Activated CD8-positive, alpha-beta memory T cell treated with anti-CD3 and anti-CD28 coated beads for 36 hours (primary cell): ENCODE data around the gene RNPEPL1. TPM values are rescaled to one million over a fixed set of nuclear protein-coding genes. Genes with fewer than 3 reads are reported as not detected.

Source experiments
- CTCF ChIA-PET: fragments of 350-600 bp; sonication (Branson Sonifier 250); formaldehyde crosslinking; loops from one replicate; lab custom pipeline; 2021; ENCODE audit warnings: antibody characterized with exemption; lab: Charles Lee
- POLR2A ChIA-PET: fragments of 350-600 bp; sonication (Branson Sonifier 250); formaldehyde crosslinking; loops from one replicate; lab custom pipeline; 2021; ENCODE audit warnings: antibody characterized with exemption; lab: Charles Lee
- total RNA-seq, 2 experiments: library from RNA; stranded (reverse); gene quantifications; one replicate each; pipeline ENCODE4 v1.2.3, GENCODE V29; 2021

Gene RNPEPL1
- total RNA-seq, 2 experiments from 2014 or later: 50.8 to 51.7 TPM

DNA sequence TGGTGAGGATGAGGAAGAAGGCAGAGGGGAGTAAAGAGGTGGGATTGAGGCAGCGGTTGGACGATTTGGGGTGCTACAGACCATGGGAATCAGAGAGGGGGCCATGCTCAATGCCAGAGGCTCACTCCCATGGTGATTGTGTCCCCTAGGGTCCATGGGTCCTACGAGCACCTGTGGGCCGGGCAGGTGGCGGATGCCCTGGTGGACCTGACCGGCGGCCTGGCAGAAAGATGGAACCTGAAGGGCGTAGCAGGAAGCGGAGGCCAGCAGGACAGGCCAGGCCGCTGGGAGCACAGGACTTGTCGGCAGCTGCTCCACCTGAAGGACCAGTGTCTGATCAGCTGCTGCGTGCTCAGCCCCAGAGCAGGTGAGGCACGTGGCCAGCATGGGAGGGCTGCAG lies 23.5 kb downstream of the RNPEPL1 start:
- ChIA-PET CTCF (no interaction called here), POLR2A (no interaction called here)

DNA sequence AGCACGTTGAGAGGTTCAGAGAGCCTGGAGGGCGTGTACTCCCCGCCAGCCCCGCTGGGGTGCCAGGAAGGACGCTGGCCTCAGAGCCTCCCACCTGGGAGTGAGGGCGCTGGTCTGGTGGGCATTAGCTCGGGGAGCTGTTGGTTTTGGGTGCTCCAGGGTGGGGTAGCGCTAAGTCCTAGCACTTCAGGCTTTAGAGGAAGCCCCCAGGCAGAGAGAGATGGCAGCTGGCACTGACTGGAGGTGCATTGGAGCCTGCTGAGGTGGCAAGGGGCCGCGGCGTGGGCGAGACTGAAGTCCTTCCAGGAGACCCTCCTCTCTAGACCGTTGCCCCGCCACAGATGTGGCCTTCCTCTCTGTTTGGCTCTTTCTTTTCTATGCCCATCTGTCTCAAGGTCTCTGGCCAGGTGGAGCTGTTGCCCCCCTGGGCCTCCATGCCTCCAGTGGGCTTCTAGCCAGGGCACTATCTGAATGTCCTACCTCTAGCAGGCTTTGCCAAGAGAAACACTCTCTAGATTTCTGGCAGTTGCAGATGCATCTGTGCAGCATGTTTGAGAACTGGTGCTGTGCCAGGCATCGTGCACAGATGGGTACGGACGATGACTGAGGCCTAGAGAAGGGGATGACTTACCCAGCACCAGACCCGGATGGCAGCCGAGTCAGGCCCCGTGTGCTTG lies 24.9 kb downstream of the RNPEPL1 start:
- ChIA-PET POLR2A (no interaction called here), CTCF (interaction anchor here (0.5 to 1.5 kb wide), 2 partner anchors 14 to 28 kb away, joined by 3 read pairs; no protein-coding TSS in a partner anchor)

DNA sequence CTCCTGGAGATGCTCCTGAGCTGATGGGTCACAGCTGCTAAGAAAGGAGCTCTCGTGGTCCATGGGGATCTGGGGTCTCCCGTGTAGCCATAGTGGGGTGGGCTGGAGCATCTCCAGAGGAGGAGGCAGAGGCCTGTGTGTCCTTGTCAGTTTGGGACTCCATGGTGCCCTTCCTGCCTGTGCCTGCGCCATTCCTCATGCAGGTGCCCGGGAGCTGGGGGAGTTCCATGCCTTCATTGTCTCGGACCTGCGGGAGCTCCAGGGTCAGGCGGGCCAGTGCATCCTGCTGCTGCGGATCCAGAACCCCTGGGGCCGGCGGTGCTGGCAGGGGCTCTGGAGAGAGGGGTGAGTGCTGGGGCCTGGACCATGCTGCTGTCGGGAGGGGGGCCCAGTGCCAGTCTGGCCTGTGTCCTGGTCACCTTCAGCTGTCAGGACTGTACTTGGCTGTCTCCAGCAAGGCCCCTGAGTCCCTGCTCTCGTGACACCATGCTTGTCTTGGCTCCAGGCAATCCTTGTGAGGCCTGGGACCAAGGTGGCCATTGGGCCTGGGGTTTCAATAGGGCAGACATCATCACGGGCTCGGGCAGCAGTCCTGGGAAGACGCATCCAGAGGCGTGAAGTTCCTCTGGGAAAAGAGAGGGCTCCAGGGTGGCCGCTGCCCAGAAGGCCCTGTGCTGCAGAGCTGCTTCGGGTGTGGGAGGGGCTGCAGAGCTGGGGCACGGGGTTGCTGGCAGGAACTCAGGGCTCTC lies 25.6 kb downstream of the RNPEPL1 start:
- ChIA-PET CTCF (interaction anchor here (0.9 to 1.6 kb wide), 3 partner anchors 12 to 34 kb away, joined by 3 to 4 read pairs (median 3); no protein-coding TSS in a partner anchor), POLR2A (no interaction called here)

DNA sequence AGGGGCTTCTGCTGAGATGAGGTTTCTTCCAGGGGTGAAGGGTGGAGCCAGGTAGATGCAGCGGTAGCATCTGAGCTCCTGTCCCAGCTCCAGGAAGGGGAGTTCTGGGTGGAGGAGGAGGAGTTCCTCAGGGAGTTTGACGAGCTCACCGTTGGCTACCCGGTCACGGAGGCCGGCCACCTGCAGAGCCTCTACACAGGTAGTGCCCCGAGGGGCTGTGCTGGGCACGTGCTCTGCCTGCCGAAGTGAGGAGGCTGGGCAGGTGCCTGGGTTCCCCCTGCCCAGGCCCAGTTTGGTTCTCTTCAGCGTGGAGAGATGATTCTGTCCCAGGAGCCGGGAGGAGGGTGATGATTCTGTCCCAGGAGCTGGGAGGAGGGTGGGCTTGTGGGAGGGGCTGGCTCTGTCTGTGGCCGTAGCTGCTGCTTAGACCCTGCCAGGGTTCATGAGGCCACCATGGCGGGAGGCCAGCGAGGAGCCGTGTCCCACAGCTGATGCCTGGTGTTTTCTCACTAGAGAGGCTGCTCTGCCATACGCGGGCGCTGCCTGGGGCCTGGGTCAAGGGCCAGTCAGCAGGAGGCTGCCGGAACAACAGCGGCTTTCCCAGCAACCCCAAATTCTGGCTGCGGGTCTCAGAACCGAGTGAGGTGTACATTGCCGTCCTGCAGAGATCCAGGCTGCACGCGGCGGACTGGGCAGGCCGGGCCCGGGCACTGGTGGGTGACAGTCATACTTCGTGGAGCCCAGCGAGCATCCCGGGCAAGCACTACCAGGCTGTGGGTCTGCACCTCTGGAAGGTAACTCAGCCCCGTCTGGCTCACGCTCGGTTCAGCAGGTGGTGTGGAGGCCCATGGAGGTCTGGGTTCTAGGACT lies 26.5 kb downstream of the RNPEPL1 start:
- ChIA-PET CTCF (interaction anchor here (0.9 to 1.6 kb wide), 3 partner anchors 13 to 33 kb away, joined by 3 to 4 read pairs (median 3); no protein-coding TSS in a partner anchor), POLR2A (no interaction called here)

DNA sequence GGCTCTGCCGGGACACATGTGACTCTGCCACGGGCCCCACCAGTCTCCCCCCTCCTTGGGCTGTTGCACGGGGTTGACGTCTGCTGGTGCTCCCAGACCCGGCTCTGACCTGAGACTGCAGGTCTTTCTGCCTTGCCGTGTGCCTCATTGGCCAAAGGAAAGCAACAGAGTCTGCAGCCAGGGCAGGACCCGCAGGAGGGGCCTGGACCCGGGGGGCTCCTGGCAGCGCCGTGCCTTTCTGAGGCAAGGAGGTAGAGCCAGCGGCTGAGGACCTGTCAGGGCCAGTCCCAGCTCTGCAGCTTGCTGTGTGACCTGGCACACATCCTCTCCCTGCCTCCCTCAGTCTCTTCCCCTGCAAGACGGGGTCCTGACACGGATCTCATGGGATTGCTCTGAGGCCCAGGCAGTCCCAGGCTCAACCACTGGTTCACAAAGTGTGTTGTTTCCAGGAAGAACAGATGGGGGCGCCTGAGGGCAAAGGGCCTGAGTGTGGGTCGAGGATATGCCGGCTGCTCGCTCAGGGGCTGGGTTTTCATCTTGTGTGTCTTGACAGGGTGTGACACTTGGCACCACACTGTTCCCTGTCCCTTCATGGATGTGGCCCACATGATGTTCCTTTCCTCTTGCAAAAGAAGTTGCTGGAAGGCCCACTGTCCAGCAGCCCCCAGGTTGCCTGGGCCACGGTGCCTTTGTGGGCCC lies 27.2 kb downstream of the RNPEPL1 start:
- POLR2A ChIA-PET: no interaction called here
- CTCF ChIA-PET: interaction anchor here (1.6 kb wide), 1 partner anchor 32 kb away, joined by 4 read pairs; no protein-coding TSS in a partner anchor

DNA sequence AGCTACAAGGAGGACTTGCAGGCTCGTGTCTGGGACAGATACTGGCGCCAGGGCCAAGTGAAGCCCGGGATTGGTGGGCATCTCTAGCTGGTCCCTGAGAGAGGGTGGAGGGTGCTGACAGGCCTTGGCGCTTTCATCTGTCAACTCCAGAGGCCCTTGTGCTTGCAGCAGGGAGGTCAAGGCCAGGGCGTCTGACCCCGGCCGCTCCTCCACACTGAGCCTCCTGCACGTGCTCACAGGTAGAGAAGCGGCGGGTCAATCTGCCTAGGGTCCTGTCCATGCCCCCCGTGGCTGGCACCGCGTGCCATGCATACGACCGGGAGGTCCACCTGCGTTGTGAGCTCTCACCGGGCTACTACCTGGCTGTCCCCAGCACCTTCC lies 27.8 kb downstream of the RNPEPL1 start:
- ChIA-PET POLR2A (no interaction called here), CTCF (no interaction called here)

DNA sequence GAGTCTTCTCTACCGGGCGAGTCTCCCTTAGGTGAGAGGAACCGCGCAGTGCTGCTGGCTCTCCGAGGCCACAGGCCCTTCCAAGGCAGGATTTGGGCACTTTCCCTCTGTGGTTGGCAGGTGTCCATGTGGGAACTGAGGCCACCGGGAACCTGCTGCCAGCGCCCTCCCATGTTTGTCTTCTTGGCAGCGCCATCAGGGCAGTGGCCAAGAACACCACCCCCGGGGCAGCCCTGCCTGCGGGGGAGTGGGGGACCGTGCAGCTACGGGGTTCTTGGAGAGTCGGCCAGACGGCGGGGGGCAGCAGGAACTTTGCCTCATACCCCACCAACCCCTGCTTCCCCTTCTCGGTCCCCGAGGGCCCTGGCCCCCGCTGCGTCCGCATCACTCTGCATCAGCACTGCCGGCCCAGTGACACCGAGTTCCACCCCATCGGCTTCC lies 28.2 kb downstream of the RNPEPL1 start:
- POLR2A ChIA-PET: no interaction called here

DNA sequence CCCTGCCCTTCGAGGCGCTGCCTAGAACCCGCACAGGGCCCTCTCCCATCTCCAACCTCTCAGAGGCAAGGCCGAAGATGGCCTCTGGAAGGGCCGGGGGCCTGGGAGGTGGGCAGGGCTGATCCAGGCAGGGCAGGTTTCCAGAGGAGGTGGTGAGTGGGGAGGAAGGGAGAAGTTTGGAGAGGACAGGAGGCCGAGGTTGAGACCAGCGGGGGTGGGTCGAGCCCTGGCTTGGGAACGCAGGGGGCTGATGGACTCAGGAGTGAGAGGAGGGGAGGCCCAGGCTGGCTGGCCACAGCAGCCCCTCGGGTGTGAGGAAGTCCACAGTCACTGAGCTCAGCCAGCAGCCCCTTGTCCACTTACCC lies 28.8 kb downstream of the RNPEPL1 start:
- POLR2A ChIA-PET: no interaction called here
- CTCF ChIA-PET: no interaction called here

More for the DNA sequence above, 28.2 kb downstream of the RNPEPL1 start:
- CTCF ChIA-PET: no interaction called here

DNA sequence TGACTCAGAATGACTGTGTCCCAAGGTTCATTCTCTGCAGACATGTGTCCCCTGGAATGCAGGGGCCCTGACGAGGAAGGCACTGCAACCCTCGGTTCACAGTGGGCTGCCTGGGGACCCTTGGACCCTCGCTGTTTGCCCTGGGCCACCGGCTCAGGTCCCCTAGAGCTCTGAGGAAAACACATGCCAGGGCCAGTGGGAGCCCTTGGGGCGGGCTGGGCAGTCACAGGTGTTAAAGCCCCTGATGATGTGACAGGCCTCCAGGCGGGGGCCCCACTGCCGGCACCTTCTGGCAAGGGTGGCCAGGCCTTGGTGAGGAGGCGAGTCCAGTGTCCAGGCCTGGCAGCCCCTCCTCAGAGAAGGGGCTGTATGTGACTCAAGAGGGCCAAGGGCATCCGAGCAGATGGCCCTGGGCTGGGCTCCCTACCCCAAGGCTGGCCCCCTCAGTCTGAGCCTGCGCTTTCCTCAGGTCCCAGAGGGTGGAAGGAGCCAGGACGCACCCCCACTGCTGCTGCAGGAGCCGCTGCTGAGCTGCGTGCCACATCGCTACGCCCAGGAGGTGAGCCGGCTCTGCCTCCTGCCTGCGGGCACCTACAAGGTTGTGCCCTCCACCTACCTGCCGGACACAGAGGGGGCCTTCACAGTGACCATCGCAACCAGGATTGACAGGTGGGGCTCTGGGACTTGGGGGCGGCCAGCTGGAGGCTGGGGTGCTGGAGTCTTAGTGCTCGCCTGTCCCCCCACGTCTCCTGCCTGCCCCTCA lies 29.3 kb downstream of the RNPEPL1 start:
- CTCF ChIA-PET: no interaction called here
- POLR2A ChIA-PET: no interaction called here

DNA sequence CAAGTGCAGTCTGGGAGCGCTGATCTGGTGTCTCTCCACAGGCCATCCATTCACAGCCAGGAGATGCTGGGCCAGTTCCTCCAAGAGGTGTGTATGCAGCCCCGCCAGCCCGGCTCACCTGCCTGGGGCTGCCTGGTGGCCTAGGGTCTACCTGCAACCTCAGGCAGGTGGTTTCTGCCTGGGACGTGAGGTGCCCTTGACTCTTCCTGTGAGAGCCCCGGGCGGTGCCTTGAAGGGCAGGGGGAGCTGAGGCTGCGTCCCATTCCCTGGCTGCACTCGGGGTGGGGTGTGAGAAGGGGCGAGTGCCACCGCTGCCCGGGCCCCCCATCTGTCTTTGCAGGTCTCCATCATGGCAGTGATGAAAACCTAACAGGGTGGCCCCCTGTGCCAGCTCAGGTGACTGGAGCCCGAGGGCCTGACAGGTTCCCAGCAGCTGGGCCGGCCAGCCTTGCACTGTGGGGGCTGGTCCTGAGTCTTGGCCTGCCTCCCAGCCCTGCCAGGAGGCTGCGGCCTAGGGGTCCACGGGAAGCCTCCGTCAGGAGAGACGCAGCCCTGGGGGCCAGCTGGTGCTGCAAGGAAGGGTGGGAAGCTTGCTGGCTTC lies 30.1 kb downstream of the RNPEPL1 start:
- ChIA-PET CTCF (no interaction called here), POLR2A (no interaction called here)

DNA sequence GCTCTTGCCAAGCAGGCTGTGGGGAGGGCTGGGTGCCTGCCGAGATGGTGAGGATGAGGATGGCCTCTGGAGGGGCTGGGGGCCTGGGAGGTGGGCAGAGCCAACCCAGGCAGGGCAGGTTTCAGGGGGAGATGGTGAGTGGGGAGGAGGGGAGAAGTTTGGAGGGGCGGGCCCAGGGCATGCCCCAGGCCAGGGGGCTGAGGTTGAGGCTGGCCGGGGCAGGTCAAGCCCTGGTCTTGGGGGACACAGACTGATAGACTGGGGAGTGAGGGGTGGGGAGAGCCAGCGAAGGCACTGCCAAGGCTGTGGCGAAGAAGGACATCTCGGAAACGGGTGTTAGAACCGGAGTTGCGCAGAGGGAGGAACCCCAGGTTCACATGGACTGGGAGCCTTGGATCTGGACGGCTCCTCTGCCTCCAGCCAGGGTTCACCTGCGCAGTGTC lies 30.9 kb downstream of the RNPEPL1 start:
- ChIA-PET POLR2A (no interaction called here), CTCF (no interaction called here)

DNA sequence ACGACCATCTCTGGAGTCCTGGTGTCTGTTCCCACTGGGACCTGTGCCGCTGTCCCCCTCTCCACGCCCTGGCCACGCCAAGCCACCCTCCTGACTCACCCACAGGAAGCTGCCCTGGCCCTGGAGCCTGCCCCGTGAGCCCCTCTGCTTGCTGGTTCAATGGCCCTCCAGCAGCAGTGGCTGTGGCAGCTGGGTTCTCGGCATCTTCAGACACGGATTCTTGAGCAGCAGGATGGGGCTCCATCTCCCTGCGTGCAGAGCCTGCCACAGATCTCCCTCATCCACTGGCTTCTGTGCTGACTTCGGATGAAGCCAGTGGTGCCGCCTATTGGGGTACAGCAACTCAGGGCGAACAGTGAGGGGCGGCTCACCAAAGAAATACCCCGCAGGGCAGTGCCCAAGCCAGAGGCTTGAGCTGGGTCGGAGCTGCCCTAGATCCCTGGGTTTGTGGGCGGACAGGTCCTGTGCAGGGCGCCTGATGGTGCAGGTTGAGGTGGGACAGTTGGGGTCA lies 32.2 kb downstream of the RNPEPL1 start:
- ChIA-PET CTCF (no interaction called here), POLR2A (no interaction called here)

DNA sequence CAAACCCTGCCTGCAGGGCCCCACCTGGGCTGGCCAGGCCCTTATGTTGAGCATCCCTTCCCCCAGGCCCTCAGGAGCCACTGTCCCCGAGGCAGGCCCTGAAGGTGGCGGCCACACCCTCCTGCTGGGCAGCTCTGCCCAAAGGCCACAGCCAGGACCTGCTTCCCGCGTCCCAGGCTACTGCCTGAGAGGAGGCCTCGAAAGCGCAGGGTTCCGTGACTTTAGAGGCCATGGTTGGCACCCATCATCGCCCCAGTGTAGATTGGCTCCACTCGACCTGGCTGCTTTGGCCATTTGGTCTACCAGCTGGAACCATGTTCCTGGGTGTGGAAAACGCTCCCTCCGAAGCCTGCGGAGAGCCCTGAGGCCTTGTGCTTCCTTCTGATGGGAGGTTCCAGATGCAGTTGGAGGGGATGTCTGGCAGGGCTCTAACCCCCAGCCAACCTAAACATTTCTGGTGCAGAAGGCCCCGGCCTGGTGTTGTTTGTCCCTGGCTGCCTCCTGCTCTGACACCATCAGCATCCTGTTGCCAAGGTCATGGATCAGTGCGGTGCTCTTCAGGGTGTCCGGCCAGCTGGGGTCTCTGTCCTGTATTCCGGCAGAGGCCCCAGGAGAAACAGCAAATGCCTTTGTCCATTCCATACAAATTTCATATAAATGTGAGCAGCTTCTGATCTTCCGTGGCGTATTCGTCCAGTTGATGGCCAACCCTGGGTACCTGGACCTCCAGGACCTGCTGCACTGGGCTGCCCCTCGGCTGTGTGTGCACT lies 33.0 kb downstream of the RNPEPL1 start:
- POLR2A ChIA-PET: no interaction called here

DNA sequence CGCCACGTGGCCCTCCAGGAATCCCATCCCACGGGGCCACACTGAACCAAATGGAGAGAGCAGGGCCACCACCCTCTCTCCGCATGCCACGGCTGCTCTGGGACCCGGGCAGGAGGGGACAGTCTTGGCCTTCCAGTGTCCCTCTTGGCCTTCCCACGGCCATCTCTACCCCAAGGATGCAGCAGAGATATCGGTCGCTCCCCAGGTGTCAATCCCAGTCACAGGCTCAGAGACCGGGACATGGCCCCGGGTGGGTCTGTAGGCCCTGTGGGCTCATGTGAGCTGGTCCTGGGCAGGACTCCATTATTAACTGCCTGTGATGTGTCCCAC lies 33.5 kb downstream of the RNPEPL1 start:
- POLR2A ChIA-PET: no interaction called here
- CTCF ChIA-PET: no interaction called here

More for the DNA sequence above, 33.0 kb downstream of the RNPEPL1 start:
- CTCF ChIA-PET: no interaction called here

DNA sequence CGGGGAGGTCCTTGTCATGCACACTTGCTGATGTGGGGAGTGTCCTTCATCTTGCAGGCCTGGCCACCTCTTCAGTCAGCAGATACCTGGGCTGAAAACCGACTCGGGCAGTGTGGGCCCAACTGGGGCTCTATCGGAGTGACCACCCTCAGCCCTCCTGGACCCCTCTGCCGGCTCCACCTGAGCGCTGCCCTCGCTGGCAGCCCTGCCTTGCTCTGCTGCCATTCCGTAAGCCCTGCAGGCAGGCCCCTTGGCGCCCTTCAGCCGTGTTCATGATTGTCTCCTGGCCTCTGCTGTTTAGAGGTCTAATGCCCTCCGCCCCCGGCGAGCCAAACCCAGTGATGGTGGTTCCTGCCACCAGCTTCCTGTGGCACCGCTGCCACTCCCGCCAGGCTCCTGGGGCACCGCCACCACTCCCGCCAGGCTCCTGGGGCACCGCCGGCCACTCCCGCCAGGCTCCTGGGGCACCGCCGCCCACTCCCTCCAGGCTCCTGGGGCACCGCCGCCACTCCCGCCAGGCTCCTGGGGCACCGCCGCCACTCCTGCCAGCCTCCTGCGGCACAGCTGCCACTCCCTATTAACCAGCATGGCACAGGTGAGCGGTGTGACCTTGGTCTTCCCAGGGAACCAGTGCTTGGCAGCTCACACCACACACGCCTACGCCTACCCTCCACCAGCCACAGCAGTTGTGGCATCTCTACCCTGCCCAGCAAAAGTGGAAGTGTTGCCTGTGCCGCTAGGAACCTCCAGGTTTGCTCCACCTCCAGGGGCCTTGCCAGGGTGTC lies 34.2 kb downstream of the RNPEPL1 start:
- POLR2A ChIA-PET: no interaction called here
- CTCF ChIA-PET: no interaction called here

DNA sequence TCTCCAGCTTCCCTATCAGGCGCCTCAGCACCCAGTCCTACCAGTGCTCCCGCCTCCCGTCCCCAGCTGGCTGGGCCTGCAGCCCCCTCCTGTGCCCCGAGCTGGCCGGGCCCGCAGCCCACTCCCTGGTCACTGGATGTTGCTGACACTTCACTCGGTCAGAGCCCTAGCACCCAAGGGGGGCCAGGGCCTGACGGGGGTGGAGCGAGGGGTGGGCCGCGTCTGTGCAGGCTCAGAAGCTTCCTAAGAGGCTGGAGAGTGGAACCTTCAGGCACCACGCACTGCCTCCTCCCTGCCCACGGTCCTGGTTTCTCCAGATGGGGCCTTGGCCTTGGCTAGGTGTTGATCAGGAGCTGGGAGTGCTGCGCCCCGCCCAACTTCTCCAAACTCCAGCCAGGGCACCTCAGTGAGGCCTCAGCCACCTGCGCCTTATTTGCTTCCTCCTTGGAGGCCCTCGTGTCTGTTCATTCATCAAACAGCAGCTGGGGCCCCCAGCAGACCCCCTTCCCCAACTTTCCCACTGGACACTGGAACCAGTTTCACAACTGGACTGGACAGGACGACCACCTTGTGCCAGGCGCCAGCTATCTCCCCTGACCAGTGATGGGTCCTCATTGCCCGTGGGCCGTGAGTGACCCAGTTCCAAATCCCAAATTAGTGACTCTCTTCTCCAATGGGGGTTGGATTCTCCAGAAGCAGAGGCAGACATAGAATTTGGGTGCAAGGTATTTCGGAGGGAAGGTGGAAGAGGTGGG lies 35.0 kb downstream of the RNPEPL1 start:
- POLR2A ChIA-PET: no interaction called here

More for the DNA sequence above, 35.0 kb downstream of the RNPEPL1 start:
- CTCF ChIA-PET: no interaction called here
